NOMO-1 (cell line): ENCODE results near the gene ZKSCAN7.
"Not testable (repeated sequence)": the region's sequence is repeated elsewhere in the genome, so short reads cannot be mapped to it uniquely, and the experiment has no call there.

ENCODE experiments used
- DNase-seq, 2 experiments: peaks; one replicate each; lab custom pipeline; 2025; ENCODE audit not compliant: unreplicated experiment in 2 of 2; lab: John Stamatoyannopoulos, UW

Gene ZKSCAN7

GRCh38 chr3:44554626-44555592 is at the start of gene ZKSCAN7:
TSS of gene ZKSCAN7 (plus strand) at chr3:44555193. CDS start at chr3:44557048, 1,855 bp downstream.
- DNase-seq = peak; percentile 16 to 18

- no peak for DNase-seq
These were observed 48.4 kb upstream of the ZKSCAN7 start for GRCh38 chr3:44506556-44506955.

GRCh38 chr3:44506961-44507360 is 48.0 kb upstream of the ZKSCAN7 start:
- no peak for DNase-seq

- no peak for DNase-seq
These were observed 45.5 kb upstream of the ZKSCAN7 start for GRCh38 chr3:44509393-44509921.

GRCh38 chr3:44510000-44510368 is 45.0 kb upstream of the ZKSCAN7 start:
- peak in 1 of 2 experiments; percentile 35 for DNase-seq

GRCh38 chr3:44511238-44511566 is 43.8 kb upstream of the ZKSCAN7 start:
- DNase-seq = no peak

GRCh38 chr3:44513513-44513912 is 41.5 kb upstream of the ZKSCAN7 start:
- no peak for DNase-seq

GRCh38 chr3:44516230-44516629 is 38.8 kb upstream of the ZKSCAN7 start:
- DNase-seq = peak; percentile 26 to 64

GRCh38 chr3:44518782-44519156 is 36.2 kb upstream of the ZKSCAN7 start:
- DNase-seq = no peak

- DNase-seq = no peak
These were observed 33.3 kb upstream of the ZKSCAN7 start for GRCh38 chr3:44521721-44522120.

GRCh38 chr3:44522494-44522933 is 32.5 kb upstream of the ZKSCAN7 start:
- no peak for DNase-seq

- no peak for DNase-seq
These were observed 29.9 kb upstream of the ZKSCAN7 start for GRCh38 chr3:44525060-44525459.

GRCh38 chr3:44529927-44530326 is 25.1 kb upstream of the ZKSCAN7 start:
- peak in 1 of 2 experiments; percentile 21 for DNase-seq

GRCh38 chr3:44530911-44531310 is 24.1 kb upstream of the ZKSCAN7 start:
- no peak for DNase-seq

- not testable (repeated sequence) for DNase-seq
These were observed 20.3 kb upstream of the ZKSCAN7 start for GRCh38 chr3:44534659-44535058.

GRCh38 chr3:44535364-44535763 is 19.6 kb upstream of the ZKSCAN7 start:
- no peak for DNase-seq

GRCh38 chr3:44544811-44545210 is 10.2 kb upstream of the ZKSCAN7 start:
- not testable (repeated sequence) for DNase-seq

GRCh38 chr3:44555723-44556122 is 730 bp downstream of the ZKSCAN7 start:
- DNase-seq = no peak

GRCh38 chr3:44557074-44557473 is 2.1 kb downstream of the ZKSCAN7 start:
- no peak for DNase-seq

GRCh38 chr3:44561076-44561475 is 6.1 kb downstream of the ZKSCAN7 start:
- DNase-seq = no peak

GRCh38 chr3:44562147-44562546 is 7.2 kb downstream of the ZKSCAN7 start:
- DNase-seq = no peak

GRCh38 chr3:44568561-44568960 is 13.6 kb downstream of the ZKSCAN7 start:
- DNase-seq = no peak
